Measurements from ENCODE around the gene PPFIBP1. TPM values are rescaled to one million over a fixed set of nuclear protein-coding genes. Genes with fewer than 3 reads are reported as not detected.
"Not testable (repeated sequence)": the region's sequence is repeated elsewhere in the genome, so short reads cannot be mapped to it uniquely, and the experiment has no call there.

The PPFIBP1 gene
- total and polyA plus RNA-seq, 9 of the 15 experiments (the other 6 are each of a cell fraction or from before 2014, with no cell fraction given), result 0.46 to 3.5 (median 1.8) TPM

DNA sequence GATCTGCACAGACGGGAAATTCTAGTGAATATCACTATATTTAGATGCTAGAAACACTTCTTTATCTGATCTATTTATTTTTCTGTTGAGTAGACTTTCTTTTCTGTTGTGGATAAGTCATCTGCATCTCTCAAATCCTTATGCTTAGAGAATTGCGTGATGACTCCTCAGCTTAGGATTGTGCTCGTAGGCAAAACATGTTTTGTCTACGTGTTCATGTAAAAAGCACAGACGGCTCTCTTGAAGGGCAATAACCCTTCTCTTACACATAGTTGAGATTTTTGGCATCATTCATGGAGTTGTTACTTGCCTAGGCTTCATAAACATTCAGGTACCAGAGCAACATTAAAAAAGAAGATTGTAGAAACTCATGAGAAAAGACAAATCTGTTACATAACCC is 18.6 kb downstream of the PPFIBP1 start:
- no peak for FAIRE-seq
- Histone ChIP-seq H3K4me3 (no peak overlapping the region), H3K36me3 (ENCODE audit: control insufficient read depth, insufficient read depth, low read length) (no peaks in the 10 kb centered on the region), H2AFZ (ENCODE audit: low read depth, low read length) (no peak overlapping the region), H3K27me3 (ENCODE audit: control insufficient read depth in 2 of 2, insufficient read depth in 2 of 2, low read length in 2 of 2) (peaks cover 4 to 12% of the 10 kb centered on the region in 2 experiments; a peak in 4 of 5 replicates), H3K4me1 (replicated peaks in 1 of 2; ENCODE audit: control insufficient read depth in 2 of 2, insufficient read depth in 2 of 2, low read length in 2 of 2) (no peaks in the 10 kb centered on the region), H3K79me2 (ENCODE audit: control insufficient read depth, insufficient read depth, low read length) (no peaks in the 10 kb centered on the region), H3K9ac (ENCODE audit: insufficient read depth in 1 of 2, low read depth in 2 of 2, low read length in 2 of 2) (no peak overlapping the region), H3K27ac (ENCODE audit: extremely low read depth, low read depth, low read length) (no peak overlapping the region), H4K20me1 (replicated peaks; ENCODE audit: control insufficient read depth, insufficient read depth, low read length) (peaks cover 3% of the 10 kb centered on the region; the same call in 1 of the 2 replicates), H3K4me2 (ENCODE audit: insufficient read depth, low read length) (no peak overlapping the region), H3K9me1 (ENCODE audit: control insufficient read depth, insufficient read depth, low read length) (no peaks in the 10 kb centered on the region), H3K9me3 (replicated peaks; ENCODE audit: control insufficient read depth, insufficient read depth, low read depth, low read length) (no peaks in the 10 kb centered on the region)
- intact Hi-C loops (cut with micrococcal nuclease) (no loop called here), in situ Hi-C loops (cut with MboI) (no loop called here)
- no TSS peak for BruUV-seq (replicated peaks)
- ChIA-PET POLR2A (no interaction called here), CTCF (ENCODE audit: low intra/inter-chr PET ratio) (no interaction called here)
- DNase-seq (ENCODE audit: extremely low read depth in 1 of 4, low spot score in 3 of 4), result no peak
- TF ChIP-seq, protein P1, sequence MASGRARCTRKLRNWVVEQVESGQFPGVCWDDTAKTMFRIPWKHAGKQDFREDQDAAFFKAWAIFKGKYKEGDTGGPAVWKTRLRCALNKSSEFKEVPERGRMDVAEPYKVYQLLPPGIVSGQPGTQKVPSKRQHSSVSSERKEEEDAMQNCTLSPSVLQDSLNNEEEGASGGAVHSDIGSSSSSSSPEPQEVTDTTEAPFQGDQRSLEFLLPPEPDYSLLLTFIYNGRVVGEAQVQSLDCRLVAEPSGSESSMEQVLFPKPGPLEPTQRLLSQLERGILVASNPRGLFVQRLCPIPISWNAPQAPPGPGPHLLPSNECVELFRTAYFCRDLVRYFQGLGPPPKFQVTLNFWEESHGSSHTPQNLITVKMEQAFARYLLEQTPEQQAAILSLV (tag; IDR thresholded peaks at IDR 0.05), result no peak
- no peak for TF ChIP-seq ZZZ3 (IDR thresholded peaks at IDR 0.05)
- no peak for ATAC-seq
- WGBS (ENCODE audit: insufficient coverage, low coverage, missing lambda C conversion rate), result 2% methylated on average over 5 of the region's 5 CpGs

DNA sequence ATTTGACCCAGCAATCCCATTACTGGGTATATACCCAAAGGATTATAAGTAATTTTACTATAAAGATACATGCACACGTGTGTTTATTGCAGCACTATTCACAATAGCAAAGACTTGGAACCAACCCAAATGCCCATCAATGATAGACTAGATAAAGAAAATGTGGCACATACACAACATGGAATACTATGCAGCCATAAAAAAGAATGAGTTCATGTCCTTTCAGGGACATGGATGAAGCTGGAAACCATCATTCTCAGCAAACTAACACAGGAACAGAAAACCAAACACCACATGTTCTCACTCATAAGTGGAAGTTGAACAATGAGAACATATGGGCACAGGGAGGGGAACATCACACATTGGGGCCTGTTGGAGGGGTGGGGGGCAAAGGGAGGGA is 20.9 kb downstream of the PPFIBP1 start:
- BruUV-seq (replicated peaks); DNase-seq (ENCODE audit: extremely low read depth in 1 of 4, low spot score in 3 of 4); FAIRE-seq; H3K27ac ChIP-seq (ENCODE audit: extremely low read depth, low read depth, low read length); intact Hi-C loops (cut with micrococcal nuclease); H3K36me3 ChIP-seq (ENCODE audit: control insufficient read depth, insufficient read depth, low read length); H3K4me1 ChIP-seq (replicated peaks in 1 of 2; ENCODE audit: control insufficient read depth in 2 of 2, insufficient read depth in 2 of 2, low read length in 2 of 2); H3K9ac ChIP-seq (ENCODE audit: insufficient read depth in 1 of 2, low read depth in 2 of 2, low read length in 2 of 2); H3K4me2 ChIP-seq (ENCODE audit: insufficient read depth, low read length); H3K9me1 ChIP-seq (ENCODE audit: control insufficient read depth, insufficient read depth, low read length); H3K9me3 ChIP-seq (replicated peaks; ENCODE audit: control insufficient read depth, insufficient read depth, low read depth, low read length); H4K20me1 ChIP-seq (replicated peaks; ENCODE audit: control insufficient read depth, insufficient read depth, low read length); H3K4me3 ChIP-seq; ATAC-seq; H3K79me2 ChIP-seq (ENCODE audit: control insufficient read depth, insufficient read depth, low read length); in situ Hi-C loops (cut with MboI); CTCF ChIA-PET (ENCODE audit: low intra/inter-chr PET ratio); H2AFZ ChIP-seq (ENCODE audit: low read depth, low read length): not testable (repeated sequence)
- peaks cover 6 to 19% of the 10 kb centered on the region in 2 experiments; a peak in 4 of 5 replicates for H3K27me3 ChIP-seq (ENCODE audit: control insufficient read depth in 2 of 2, insufficient read depth in 2 of 2, low read length in 2 of 2)
- 0% methylated on average over 1 of the region's 1 CpG for WGBS (ENCODE audit: insufficient coverage, low coverage, missing lambda C conversion rate)
- POLR2A ChIA-PET, result interaction anchor here (1.2 kb wide), 1 partner anchor 27 kb away, joined by 3 read pairs; no protein-coding TSS in a partner anchor

Data from K562 (cell line).